HG02571 (cell line): ENCODE data around the gene ANKRD45.
"Not testable (repeated sequence)": the region's sequence is repeated elsewhere in the genome, so short reads cannot be mapped to it uniquely, and the experiment has no call there.

ENCODE experiments used
- ATAC-seq: cut with Tn5 transposase; IDR thresholded peaks from one replicate; pipeline ENCODE4 v1.9.1; 2021; ENCODE audit warnings: mild to moderate bottlenecking, moderate library complexity; ENCODE audit not compliant: unreplicated experiment

ANKRD45 gene

GRCh38 chr1:173669491-173669941, at the start of gene ANKRD45:
Gene ANKRD45 (minus strand): TSS chr1:173669851. CDS start chr1:173659418, 10,433 bp downstream.
- ATAC-seq = no peak

- no peak for ATAC-seq
Observed at GRCh38 chr1:173717238-173717637, 47.6 kb upstream of the ANKRD45 start.

- no peak for ATAC-seq
Observed at GRCh38 chr1:173715538-173715844, 45.8 kb upstream of the ANKRD45 start.

GRCh38 chr1:173714759-173715537, 45.3 kb upstream of the ANKRD45 start, which contains the start of gene KLHL20:
Gene KLHL20 (plus strand): TSS chr1:173714981. CDS start chr1:173716044, 1,063 bp downstream.
- peak; percentile 93 for ATAC-seq

- ATAC-seq = no peak
Observed at GRCh38 chr1:173714441-173714758, 44.7 kb upstream of the ANKRD45 start.

- ATAC-seq = no peak
Observed at GRCh38 chr1:173708787-173709186, 39.1 kb upstream of the ANKRD45 start.

GRCh38 chr1:173705117-173705516, 35.5 kb upstream of the ANKRD45 start:
- no peak for ATAC-seq

- no peak for ATAC-seq
Observed at GRCh38 chr1:173702736-173703135, 33.1 kb upstream of the ANKRD45 start.

GRCh38 chr1:173701299-173701698, 31.6 kb upstream of the ANKRD45 start:
- not testable (repeated sequence) for ATAC-seq

- no peak for ATAC-seq
Observed at GRCh38 chr1:173693238-173693637, 23.6 kb upstream of the ANKRD45 start.

GRCh38 chr1:173688300-173688699, 18.6 kb upstream of the ANKRD45 start:
- no peak for ATAC-seq

- not testable (repeated sequence) for ATAC-seq
Observed at GRCh38 chr1:173685121-173685520, 15.5 kb upstream of the ANKRD45 start.

GRCh38 chr1:173683838-173684237, 14.2 kb upstream of the ANKRD45 start:
- not testable (repeated sequence) for ATAC-seq

- no peak for ATAC-seq
Observed at GRCh38 chr1:173682184-173682583, 12.5 kb upstream of the ANKRD45 start.

- not testable (repeated sequence) for ATAC-seq
Observed at GRCh38 chr1:173680152-173680551, 10.5 kb upstream of the ANKRD45 start.

GRCh38 chr1:173674496-173674895, 4.8 kb upstream of the ANKRD45 start:
- ATAC-seq = not testable (repeated sequence)

- no peak for ATAC-seq
Observed at GRCh38 chr1:173666646-173667045, 3.0 kb downstream of the ANKRD45 start.

- ATAC-seq = no peak
Observed at GRCh38 chr1:173663159-173663558, 6.5 kb downstream of the ANKRD45 start.

GRCh38 chr1:173661763-173662162, 7.9 kb downstream of the ANKRD45 start:
- ATAC-seq = no peak

- ATAC-seq = no peak
Observed at GRCh38 chr1:173661271-173661670, 8.4 kb downstream of the ANKRD45 start.

- no peak for ATAC-seq
Observed at GRCh38 chr1:173660306-173660705, 9.3 kb downstream of the ANKRD45 start.

- ATAC-seq = no peak
Observed at GRCh38 chr1:173648880-173649605, 20.6 kb downstream of the ANKRD45 start.
